ENCODE measurements around the gene KY. TPM values are rescaled to one million over a fixed set of nuclear protein-coding genes. Genes with fewer than 3 reads are reported as not detected.
"Not testable (repeated sequence)": the region's sequence is repeated elsewhere in the genome, so short reads cannot be mapped to it uniquely, and the experiment has no call there.

Gene KY
- total and polyA plus RNA-seq, 4 donors = 0.13 to 1.8 (median 0.65) TPM

- DNase-seq (no peak), ATAC-seq (ENCODE audit: low FRiP score) (no peak)
- Histone ChIP-seq H3K9me3 (ENCODE audit: control insufficient read depth, low read length) (no peaks in the 10 kb centered on the region), H3K27ac (ENCODE audit: low read depth in 1 of 2, low read length in 2 of 2) (no peak overlapping the region), H3K36me3 (ENCODE audit: control insufficient read depth in 1 of 2, insufficient read depth in 2 of 2, low read length in 1 of 2) (no peaks in the 10 kb centered on the region), H3K4me3 (ENCODE audit: low read length in 2 of 2) (no peak overlapping the region), H3K4me1 (ENCODE audit: control insufficient read depth in 1 of 2, insufficient read depth in 2 of 2, low read length in 2 of 2) (no peaks in the 10 kb centered on the region), H3K27me3 (ENCODE audit: control insufficient read depth in 1 of 2, insufficient read depth in 2 of 2, low read length in 1 of 2) (no peaks in the 10 kb centered on the region)
- WGBS, 2 donors = 17 to 29% methylated on average over 1 of the region's 1 CpG
- intact Hi-C loops (cut with DNase I) = loop anchor here (5.0 to 10.0 kb wide), 5 partner anchors 42 to 1297 kb away; no protein-coding TSS in a partner anchor
Observed at GRCh38 chr3:134600206-134600605, 50.6 kb downstream of the KY start.

- DNase-seq (no peak), ATAC-seq (ENCODE audit: low FRiP score) (no peak)
- Histone ChIP-seq H3K36me3 (ENCODE audit: control insufficient read depth in 1 of 2, insufficient read depth in 2 of 2, low read length in 1 of 2) (no peaks in the 10 kb centered on the region), H3K4me1 (ENCODE audit: control insufficient read depth in 1 of 2, insufficient read depth in 2 of 2, low read length in 2 of 2) (no peaks in the 10 kb centered on the region), H3K27me3 (ENCODE audit: control insufficient read depth in 1 of 2, insufficient read depth in 2 of 2, low read length in 1 of 2) (no peaks in the 10 kb centered on the region), H3K9me3 (ENCODE audit: control insufficient read depth, low read length) (no peaks in the 10 kb centered on the region), H3K27ac (ENCODE audit: low read depth in 1 of 2, low read length in 2 of 2) (no peak overlapping the region), H3K4me3 (ENCODE audit: low read length in 2 of 2) (no peak overlapping the region)
- intact Hi-C loops (cut with DNase I) = loop anchor here in 1 of 2 donors (2.0 kb wide), 1 partner anchor 156 kb away; no protein-coding TSS in a partner anchor
- 72 to 75% methylated on average over 10 of the region's 10 CpGs for WGBS, 2 donors
Observed at GRCh38 chr3:134598763-134599545, 51.9 kb downstream of the KY start.

GRCh38 chr3:134597390-134597970 lies 53.3 kb downstream of the KY start:
- no peaks in the 10 kb centered on the region for H3K9me3 ChIP-seq (ENCODE audit: control insufficient read depth, low read length)
- no peaks in the 10 kb centered on the region for H3K27me3 ChIP-seq (ENCODE audit: control insufficient read depth in 1 of 2, insufficient read depth in 2 of 2, low read length in 1 of 2)
- intact Hi-C loops (cut with DNase I) = no loop called here
- H3K4me3 ChIP-seq (ENCODE audit: low read length in 2 of 2) = no peak overlapping the region
- WGBS, 2 donors = 41 to 66% methylated on average over 2 of the region's 2 CpGs
- H3K36me3 ChIP-seq (ENCODE audit: control insufficient read depth in 1 of 2, insufficient read depth in 2 of 2, low read length in 1 of 2) = no peaks in the 10 kb centered on the region
- no peak for ATAC-seq (ENCODE audit: low FRiP score)
- no peaks in the 10 kb centered on the region for H3K4me1 ChIP-seq (ENCODE audit: control insufficient read depth in 1 of 2, insufficient read depth in 2 of 2, low read length in 2 of 2)
- no peak overlapping the region for H3K27ac ChIP-seq (ENCODE audit: low read depth in 1 of 2, low read length in 2 of 2)
- DNase-seq = no peak

GRCh38 chr3:134594986-134595385 lies 55.8 kb downstream of the KY start:
- 53 to 63% methylated on average over 3 of the region's 3 CpGs for WGBS, 2 donors
- ATAC-seq (ENCODE audit: low FRiP score); H3K4me3 ChIP-seq (ENCODE audit: low read length in 2 of 2); H3K9me3 ChIP-seq (ENCODE audit: control insufficient read depth, low read length); H3K4me1 ChIP-seq (ENCODE audit: control insufficient read depth in 1 of 2, insufficient read depth in 2 of 2, low read length in 2 of 2); intact Hi-C loops (cut with DNase I); H3K36me3 ChIP-seq (ENCODE audit: control insufficient read depth in 1 of 2, insufficient read depth in 2 of 2, low read length in 1 of 2); H3K27ac ChIP-seq (ENCODE audit: low read depth in 1 of 2, low read length in 2 of 2); DNase-seq; H3K27me3 ChIP-seq (ENCODE audit: control insufficient read depth in 1 of 2, insufficient read depth in 2 of 2, low read length in 1 of 2): not testable (repeated sequence)

DNA sequence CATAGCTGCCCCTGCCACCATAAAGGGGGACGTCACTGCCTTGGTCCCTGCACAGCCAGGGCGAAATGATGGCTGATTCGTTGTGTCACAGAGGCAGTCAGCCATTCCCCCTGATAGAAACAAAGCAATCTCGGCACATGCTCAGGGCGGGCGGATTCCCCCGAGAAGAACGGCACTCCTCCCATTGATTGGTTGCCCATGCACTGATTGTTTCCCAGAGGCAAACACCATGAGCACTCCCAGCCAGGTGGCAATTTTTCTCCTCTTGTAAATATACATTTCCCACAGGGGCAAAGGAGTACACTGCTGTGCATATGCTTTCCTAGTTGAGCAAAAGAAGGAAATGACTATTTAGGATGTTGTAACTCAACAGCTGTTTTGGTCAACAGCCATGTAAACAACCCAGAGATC lies 56.5 kb downstream of the KY start:
- H3K4me1 ChIP-seq (ENCODE audit: control insufficient read depth in 1 of 2, insufficient read depth in 2 of 2, low read length in 2 of 2) = no peaks in the 10 kb centered on the region
- no peaks in the 10 kb centered on the region for H3K36me3 ChIP-seq (ENCODE audit: control insufficient read depth in 1 of 2, insufficient read depth in 2 of 2, low read length in 1 of 2)
- H3K27me3 ChIP-seq (ENCODE audit: control insufficient read depth in 1 of 2, insufficient read depth in 2 of 2, low read length in 1 of 2) = no peaks in the 10 kb centered on the region
- 68 to 72% methylated on average over 8 of the region's 8 CpGs for WGBS, 2 donors
- intact Hi-C loops (cut with DNase I) = no loop called here
- H3K9me3 ChIP-seq (ENCODE audit: control insufficient read depth, low read length) = no peaks in the 10 kb centered on the region
- no peak overlapping the region for H3K27ac ChIP-seq (ENCODE audit: low read depth in 1 of 2, low read length in 2 of 2)
- H3K4me3 ChIP-seq (ENCODE audit: low read length in 2 of 2) = no peak overlapping the region
- ATAC-seq (ENCODE audit: low FRiP score) (no peak), DNase-seq (peak in 1 of 2 donors; percentile 52)

- Histone ChIP-seq H3K27me3 (ENCODE audit: control insufficient read depth in 1 of 2, insufficient read depth in 2 of 2, low read length in 1 of 2) (no peaks in the 10 kb centered on the region), H3K4me3 (ENCODE audit: low read length in 2 of 2) (no peak overlapping the region), H3K9me3 (ENCODE audit: control insufficient read depth, low read length) (no peaks in the 10 kb centered on the region), H3K36me3 (ENCODE audit: control insufficient read depth in 1 of 2, insufficient read depth in 2 of 2, low read length in 1 of 2) (no peaks in the 10 kb centered on the region), H3K27ac (ENCODE audit: low read depth in 1 of 2, low read length in 2 of 2) (no peak overlapping the region), H3K4me1 (ENCODE audit: control insufficient read depth in 1 of 2, insufficient read depth in 2 of 2, low read length in 2 of 2) (no peaks in the 10 kb centered on the region)
- ATAC-seq (ENCODE audit: low FRiP score) (no peak), DNase-seq (no peak)
- 86 to 88% methylated on average over 5 of the region's 5 CpGs for WGBS, 2 donors
- intact Hi-C loops (cut with DNase I) = no loop called here
Observed at GRCh38 chr3:134592806-134593205, 58.0 kb downstream of the KY start.

GRCh38 chr3:134590766-134591165 lies 60.1 kb downstream of the KY start:
- DNase-seq (no peak), ATAC-seq (ENCODE audit: low FRiP score) (no peak)
- no peaks in the 10 kb centered on the region for H3K9me3 ChIP-seq (ENCODE audit: control insufficient read depth, low read length)
- no peaks in the 10 kb centered on the region for H3K4me1 ChIP-seq (ENCODE audit: control insufficient read depth in 1 of 2, insufficient read depth in 2 of 2, low read length in 2 of 2)
- H3K36me3 ChIP-seq (ENCODE audit: control insufficient read depth in 1 of 2, insufficient read depth in 2 of 2, low read length in 1 of 2) = no peaks in the 10 kb centered on the region
- intact Hi-C loops (cut with DNase I) = no loop called here
- no peaks in the 10 kb centered on the region for H3K27me3 ChIP-seq (ENCODE audit: control insufficient read depth in 1 of 2, insufficient read depth in 2 of 2, low read length in 1 of 2)
- H3K27ac ChIP-seq (ENCODE audit: low read depth in 1 of 2, low read length in 2 of 2) = no peak overlapping the region
- H3K4me3 ChIP-seq (ENCODE audit: low read length in 2 of 2) = no peak overlapping the region

DNA sequence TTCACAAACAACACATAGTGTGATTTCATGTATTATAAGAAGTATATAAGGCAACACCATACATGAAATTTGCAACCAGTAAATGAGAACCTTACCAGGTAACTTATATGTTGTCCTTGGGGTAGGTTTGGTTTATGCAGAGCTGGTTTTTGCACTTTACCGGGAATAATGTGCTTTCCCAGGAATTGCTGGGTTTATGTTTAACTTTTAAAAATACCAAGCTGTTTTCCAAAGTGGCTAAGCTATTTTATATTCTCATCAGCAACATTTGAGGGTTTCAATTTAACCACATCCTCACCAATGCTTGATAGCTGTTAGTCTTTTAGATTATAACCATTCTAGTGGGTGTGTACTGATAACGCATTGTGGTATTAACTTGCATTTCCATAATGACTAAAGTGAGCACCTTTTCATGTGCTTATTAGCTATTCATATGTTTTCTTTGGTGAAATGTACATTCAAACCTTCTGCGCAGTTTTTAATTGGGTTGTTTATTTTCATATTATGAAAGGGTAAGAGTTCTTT lies 71.6 kb downstream of the KY start:
- H3K27ac ChIP-seq (ENCODE audit: low read depth in 1 of 2, low read length in 2 of 2) = no peak overlapping the region
- intact Hi-C loops (cut with DNase I) = no loop called here
- no peak overlapping the region for H3K4me3 ChIP-seq (ENCODE audit: low read length in 2 of 2)
- H3K36me3 ChIP-seq (ENCODE audit: control insufficient read depth in 1 of 2, insufficient read depth in 2 of 2, low read length in 1 of 2) = no peaks in the 10 kb centered on the region
- no peaks in the 10 kb centered on the region for H3K4me1 ChIP-seq (ENCODE audit: control insufficient read depth in 1 of 2, insufficient read depth in 2 of 2, low read length in 2 of 2)
- no peaks in the 10 kb centered on the region for H3K9me3 ChIP-seq (ENCODE audit: control insufficient read depth, low read length)
- 73 to 82% methylated on average over 3 of the region's 3 CpGs for WGBS, 2 donors
- no peak for DNase-seq
- no peak for ATAC-seq (ENCODE audit: low FRiP score)
- no peaks in the 10 kb centered on the region for H3K27me3 ChIP-seq (ENCODE audit: control insufficient read depth in 1 of 2, insufficient read depth in 2 of 2, low read length in 1 of 2)

GRCh38 chr3:134576831-134577230 lies 74.0 kb downstream of the KY start:
- ATAC-seq (ENCODE audit: low FRiP score) (no peak), DNase-seq (no peak)
- intact Hi-C loops (cut with DNase I) = no loop called here
- Histone ChIP-seq H3K4me3 (ENCODE audit: low read length in 2 of 2) (no peak overlapping the region), H3K9me3 (ENCODE audit: control insufficient read depth, low read length) (no peaks in the 10 kb centered on the region), H3K27ac (ENCODE audit: low read depth in 1 of 2, low read length in 2 of 2) (no peak overlapping the region), H3K4me1 (ENCODE audit: control insufficient read depth in 1 of 2, insufficient read depth in 2 of 2, low read length in 2 of 2) (no peaks in the 10 kb centered on the region), H3K36me3 (ENCODE audit: control insufficient read depth in 1 of 2, insufficient read depth in 2 of 2, low read length in 1 of 2) (no peaks in the 10 kb centered on the region), H3K27me3 (ENCODE audit: control insufficient read depth in 1 of 2, insufficient read depth in 2 of 2, low read length in 1 of 2) (no peaks in the 10 kb centered on the region)
- 78 to 79% methylated on average over 3 of the region's 3 CpGs for WGBS, 2 donors

All from aorta (tissue), 5 donors.